ENCODE data around the gene KLHL40.

KLHL40 gene

DNA sequence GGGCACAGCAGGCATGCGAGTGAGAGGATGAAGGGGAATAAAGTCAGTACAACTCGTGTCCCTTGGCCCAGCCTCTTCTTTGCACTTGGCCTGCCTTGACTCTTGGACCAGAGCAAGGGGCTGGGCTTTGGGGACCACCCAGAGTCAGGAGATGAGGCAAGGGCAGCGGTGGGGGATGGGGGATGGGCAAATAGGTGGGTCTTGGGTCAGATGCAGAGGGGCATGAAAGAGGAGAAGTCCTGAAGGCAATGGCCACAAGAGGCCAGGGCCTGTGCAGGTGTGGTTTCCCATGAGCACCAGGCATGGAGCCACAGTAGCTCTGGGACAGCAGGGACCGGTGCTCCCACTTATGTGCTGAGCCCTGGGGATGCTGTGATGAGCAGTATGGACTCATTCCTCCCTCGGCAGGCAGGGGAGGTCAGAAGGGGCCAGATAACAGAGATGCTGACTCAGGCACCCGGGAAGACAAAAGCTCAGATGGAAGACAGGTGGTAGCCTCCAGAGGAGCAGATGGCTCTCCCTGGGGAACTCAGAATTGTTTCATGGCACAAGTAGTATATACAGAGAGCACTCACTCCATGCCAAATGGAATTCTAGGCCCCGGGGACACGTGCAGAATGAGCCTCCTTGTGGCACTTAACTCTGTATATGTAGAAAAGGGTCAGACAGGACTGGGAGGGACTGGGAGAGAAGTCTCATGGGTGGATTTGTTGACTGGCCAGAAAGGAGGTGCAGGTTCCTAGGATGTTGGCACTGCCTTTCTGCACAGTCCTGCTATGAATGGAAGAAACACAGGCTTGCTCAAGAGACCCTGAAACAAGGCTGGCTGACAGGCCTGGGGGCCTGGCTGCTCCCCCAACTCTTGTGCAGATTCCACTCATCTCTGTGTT, 17.6 kb upstream of the KLHL40 start:
- FAIRE-seq: no peak
- DNase-seq (ENCODE audit: insufficient read length, low spot score): no peak

DNA sequence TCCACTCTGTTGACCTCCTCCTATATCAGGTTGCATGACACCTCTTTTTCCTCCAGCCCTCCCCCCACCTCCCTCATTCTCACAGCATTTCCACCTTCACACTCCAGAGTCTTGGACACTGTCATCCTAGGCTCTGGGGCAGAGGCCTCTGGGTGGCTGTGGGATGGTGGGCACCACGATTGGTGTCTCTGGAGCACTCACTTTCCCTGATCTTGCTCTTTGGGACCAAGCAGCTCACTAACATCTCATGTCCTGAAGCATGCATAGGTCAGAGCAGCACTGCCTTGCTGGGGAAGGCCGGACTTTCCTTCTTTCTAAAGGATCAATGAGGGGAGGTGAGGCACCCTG, 16.9 kb upstream of the KLHL40 start:
- FAIRE-seq (no peak), DNase-seq (ENCODE audit: insufficient read length, low spot score) (no peak)

DNA sequence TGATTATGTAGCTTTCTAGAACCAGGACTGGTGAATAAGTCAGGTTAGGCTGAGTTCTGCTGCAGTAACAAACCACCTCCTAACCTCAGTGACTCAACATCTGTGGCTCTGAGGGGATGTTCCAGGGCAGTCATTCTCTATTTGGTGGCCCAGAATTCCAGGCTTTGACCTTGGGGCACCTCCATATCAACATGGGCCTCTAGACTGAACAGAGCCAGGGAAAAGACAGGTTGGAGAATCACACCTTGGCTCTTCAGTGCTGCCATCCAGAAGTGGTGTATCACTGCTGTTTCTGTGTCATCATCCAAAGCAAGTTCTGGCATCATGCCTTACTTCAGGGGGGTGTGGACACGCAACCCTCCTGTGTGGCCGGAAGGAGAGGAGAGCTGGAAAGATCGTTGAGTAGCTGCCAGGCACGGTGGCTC, 16.5 kb upstream of the KLHL40 start:
- FAIRE-seq (no peak), DNase-seq (ENCODE audit: insufficient read length, low spot score) (no peak)

DNA sequence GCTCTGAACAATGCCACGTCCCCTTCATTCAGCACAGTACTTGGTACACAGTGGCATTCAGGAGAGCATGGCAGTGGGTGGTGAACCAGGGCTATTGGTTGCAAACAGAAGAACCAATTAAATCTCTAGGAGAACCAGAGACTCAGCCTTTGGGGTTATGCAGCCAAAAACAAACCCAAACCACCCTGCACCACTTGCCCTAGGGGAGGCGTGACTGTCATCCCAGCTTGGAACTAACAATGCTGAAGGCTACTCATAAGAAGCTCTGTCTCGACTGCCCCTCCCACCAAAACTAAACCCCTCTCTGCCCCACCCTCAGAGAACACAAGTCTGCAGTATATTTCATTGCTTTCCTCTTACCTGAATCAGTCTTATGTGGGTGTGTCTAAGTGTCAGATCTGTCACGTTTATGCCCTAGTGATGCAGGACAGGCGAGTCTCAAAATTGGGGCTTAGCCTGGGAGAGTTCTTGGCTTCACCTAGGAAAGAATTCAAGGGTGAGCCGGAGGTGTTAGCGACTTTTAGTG, 15.2 kb upstream of the KLHL40 start:
- DNase-seq (ENCODE audit: insufficient read length, low spot score): no peak
- FAIRE-seq: no peak

DNA sequence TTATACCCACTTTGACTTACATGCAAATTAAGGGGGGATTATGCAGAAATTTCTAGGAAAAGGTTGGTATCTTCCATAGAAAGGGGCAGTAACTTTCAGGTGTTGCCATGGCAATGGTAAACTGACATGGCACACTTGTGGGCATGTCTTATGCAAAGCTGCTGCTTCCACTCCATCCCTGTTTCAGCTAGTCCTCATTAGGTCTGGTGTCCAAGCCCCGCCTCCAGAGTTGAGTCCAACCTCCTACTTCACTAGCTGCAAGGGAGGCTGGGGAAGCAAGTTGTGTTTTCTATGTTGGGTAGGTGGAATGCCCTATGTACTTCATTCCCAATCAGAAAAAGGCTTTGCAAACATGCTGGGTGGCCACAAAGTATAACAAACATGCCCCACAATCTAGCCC, 14.7 kb upstream of the KLHL40 start:
- DNase-seq (ENCODE audit: insufficient read length, low spot score): no peak
- no peak for FAIRE-seq

DNA sequence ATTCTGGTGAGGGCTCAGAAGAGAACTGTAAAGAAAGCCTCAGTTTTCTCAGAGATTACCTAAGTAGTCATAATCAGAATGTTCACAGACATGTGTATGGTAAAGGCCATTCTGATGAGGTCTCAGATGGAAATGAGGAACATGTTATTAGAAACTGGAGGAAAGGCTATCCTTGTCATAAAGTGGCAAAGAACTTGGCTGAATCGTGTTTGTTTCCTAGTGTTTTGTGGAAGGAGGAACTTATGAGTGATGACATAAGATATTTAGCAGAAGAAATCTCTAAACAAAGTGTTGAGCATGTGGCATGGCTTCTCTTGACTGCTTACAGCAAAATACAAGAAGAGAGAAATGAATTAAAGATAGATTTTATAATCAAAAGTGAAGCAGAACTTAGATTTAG, 12.8 kb upstream of the KLHL40 start:
- no peak for FAIRE-seq

DNA sequence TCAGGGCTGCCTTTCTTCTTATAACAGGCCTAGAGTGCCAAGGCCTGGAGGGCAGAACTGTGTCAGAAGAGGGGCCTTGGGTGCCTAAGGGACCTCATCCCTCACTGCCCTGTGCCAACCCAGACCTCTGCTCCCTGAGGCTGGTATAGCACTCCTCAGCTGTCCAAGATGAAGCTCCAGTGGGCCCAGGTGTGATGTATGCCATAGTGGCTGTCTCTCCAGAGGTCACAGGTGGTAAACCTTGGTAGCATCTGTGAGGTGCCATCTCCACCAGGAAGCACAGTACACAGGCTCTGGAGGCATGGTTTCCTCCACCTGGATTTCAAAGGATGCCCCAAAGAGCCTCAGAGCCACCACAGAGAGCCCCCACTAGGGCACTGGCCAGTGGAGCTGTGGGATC, 12.3 kb upstream of the KLHL40 start:
- no peak for DNase-seq (ENCODE audit: insufficient read length, low spot score)
- FAIRE-seq: no peak

More for the DNA sequence above, 12.8 kb upstream of the KLHL40 start:
- no peak for DNase-seq (ENCODE audit: insufficient read length, low spot score)

DNA sequence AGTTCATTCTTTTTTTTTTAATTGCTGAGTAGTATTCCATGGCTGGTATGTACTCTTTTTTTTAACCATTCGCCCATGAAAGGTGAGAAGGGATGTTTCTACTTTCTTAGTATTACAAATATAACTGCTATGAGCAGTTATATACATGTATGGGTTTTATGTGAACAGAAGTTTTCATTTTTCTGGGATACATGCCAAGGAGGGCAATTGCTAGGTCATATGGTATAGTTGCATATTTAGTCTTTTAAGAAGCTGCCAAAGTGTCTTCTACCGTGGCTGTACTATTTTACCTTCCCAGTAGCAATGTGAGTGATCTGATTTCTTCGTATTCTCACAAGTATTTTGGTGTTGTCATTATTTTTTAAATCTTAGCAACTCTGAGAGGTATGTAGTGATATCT, 11.2 kb upstream of the KLHL40 start:
- DNase-seq (ENCODE audit: insufficient read length, low spot score) (no peak), FAIRE-seq (no peak)

DNA sequence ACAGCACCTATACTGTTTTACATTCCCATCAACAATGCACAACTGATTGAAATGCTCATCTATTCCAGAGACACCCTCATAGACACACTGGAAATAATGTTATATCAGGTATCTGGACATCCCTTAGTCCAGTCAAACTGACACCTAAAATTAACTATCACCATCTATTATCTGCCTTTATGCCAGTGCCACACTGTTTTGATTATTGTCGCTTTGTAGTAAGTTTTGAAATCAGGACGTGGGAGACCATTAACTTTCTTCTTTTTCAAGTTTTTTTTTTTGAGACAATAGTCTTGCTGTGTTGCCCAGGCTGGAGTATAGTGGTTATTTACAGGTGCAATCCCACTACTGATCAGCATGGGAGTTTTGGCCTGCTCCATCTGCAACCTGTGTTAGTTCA, 9.4 kb upstream of the KLHL40 start:
- FAIRE-seq: no peak

DNA sequence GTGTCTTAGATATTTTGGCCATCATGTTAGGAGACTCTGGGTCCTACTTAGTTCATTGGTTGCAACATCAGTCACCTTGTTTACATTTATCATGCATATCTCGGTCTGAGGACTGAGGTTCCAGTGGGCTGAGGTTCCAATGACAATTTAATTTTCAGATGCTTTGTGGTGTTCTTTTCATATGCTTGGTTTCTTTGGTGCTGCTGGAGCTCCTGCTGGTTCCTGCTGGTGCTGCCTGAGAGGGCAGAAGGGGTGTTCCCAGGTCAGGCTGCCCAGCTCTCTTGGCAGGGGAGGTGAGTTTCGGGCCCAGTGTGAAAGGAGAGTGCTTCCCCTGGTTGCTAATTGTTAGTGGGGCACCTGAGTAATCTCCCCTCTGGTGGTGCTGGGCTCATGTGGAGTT, 6.9 kb upstream of the KLHL40 start:
- DNase-seq (ENCODE audit: insufficient read length, low spot score): no peak
- no peak for FAIRE-seq

More for the DNA sequence above, 9.4 kb upstream of the KLHL40 start:
- no peak for DNase-seq (ENCODE audit: insufficient read length, low spot score)

DNA sequence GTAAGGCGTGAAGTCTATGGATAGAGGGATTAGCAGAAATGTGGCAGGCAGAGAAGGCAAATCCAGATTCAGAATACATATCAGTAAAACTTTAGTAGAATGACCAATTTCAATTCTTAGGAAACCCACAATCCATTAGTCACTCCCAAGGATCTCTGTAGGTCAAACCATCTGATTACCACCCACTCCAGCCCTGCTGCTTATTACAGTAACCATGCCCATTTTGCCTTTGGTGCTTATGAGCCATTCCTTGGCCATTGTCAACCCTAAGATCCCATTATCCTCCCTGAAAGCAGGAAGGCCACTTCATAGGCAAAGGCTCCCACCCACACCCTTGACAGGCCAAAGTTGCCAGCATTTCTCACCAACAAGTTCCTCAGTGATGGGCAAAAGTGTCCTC, 5.1 kb upstream of the KLHL40 start:
- no peak for DNase-seq (ENCODE audit: insufficient read length, low spot score)
- no peak for FAIRE-seq

DNA sequence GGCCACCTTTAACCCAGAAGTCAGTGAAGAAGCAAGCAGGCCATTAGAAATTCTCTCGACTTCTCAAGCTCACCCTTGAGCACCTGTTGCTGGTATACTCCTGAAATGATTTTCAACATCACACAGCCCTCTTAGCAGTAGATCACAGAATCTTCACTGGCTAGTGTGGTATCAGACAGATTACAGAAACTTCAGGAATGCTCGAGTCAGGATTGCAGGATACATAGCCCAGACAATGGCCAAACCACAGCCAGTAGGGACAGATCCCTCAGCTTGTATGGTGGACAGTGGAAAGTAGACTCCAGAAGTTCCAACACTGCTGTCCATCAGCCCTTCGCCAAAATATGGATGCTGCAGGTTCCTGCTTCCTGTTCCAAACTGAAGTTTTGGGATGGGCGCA, 4.5 kb upstream of the KLHL40 start:
- DNase-seq (ENCODE audit: insufficient read length, low spot score) (no peak), FAIRE-seq (no peak)

DNA sequence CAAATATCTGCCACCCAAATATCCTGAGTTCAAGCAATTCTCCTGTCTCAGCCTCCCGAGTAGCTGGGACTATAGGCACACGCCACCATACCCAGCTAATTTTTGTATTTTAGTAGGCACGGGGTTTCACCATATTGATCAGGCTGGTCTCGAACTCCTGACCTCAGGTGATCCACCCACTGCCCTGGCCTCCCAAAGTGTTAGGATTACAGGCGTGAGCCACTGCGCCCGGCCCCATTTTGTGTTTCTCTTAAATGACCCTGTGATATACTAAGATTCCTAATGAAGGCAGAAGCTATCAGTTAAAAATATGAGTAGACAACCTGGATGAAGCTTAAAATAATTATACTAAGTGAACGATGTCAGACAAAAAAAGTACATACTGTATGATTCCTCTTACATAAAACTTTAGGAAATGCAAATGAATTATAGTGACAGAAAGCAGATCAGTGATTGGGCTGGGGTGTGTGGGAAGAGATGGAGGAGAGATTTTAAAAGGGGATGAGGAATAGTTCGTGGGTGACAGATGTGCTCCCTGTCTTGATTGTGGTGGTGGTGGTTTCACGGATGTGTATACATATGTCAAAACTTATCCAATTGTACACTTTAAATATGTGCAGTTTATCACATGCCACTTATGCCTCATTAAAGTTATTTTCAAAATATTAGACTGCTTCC, 3.8 kb upstream of the KLHL40 start:
- no peak for DNase-seq (ENCODE audit: insufficient read length, low spot score)
- FAIRE-seq: no peak

DNA sequence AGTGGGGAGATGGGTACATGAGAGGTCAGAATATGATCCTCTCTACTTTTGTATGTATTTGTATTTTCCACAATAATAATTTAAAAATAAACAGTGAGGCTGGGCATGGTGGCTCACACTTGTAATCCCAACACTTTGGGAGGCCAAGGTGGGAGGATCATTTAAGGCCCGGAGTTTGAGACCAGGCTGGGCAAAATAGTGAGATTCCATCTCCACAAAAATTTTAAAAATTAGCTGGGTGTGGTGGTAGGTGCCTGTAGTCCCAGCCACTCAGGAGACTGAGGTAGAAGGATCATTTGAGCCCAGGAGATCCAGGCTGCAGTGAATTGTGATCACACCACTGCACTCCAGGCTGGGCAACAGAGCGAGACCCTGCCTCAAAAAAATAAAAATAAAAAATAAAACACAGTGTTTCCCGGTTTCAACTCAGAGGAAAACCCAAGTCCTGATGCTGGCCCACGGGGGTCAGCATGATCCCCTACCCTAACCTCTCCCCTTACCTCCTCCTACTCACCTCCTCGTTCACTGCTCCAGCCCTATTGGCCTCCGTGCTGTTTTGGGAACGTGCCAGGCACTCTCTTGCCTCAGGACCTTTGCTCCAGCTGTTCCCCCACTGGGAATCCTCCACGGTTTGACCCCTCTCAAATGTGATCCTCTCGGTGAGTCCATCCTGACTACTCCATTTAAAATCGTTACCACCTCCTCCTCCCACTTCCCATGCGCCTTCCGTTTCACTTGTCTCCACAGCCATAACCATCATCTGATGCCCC, 2.9 kb upstream of the KLHL40 start:
- FAIRE-seq: no peak
- no peak for DNase-seq (ENCODE audit: insufficient read length, low spot score)

DNA sequence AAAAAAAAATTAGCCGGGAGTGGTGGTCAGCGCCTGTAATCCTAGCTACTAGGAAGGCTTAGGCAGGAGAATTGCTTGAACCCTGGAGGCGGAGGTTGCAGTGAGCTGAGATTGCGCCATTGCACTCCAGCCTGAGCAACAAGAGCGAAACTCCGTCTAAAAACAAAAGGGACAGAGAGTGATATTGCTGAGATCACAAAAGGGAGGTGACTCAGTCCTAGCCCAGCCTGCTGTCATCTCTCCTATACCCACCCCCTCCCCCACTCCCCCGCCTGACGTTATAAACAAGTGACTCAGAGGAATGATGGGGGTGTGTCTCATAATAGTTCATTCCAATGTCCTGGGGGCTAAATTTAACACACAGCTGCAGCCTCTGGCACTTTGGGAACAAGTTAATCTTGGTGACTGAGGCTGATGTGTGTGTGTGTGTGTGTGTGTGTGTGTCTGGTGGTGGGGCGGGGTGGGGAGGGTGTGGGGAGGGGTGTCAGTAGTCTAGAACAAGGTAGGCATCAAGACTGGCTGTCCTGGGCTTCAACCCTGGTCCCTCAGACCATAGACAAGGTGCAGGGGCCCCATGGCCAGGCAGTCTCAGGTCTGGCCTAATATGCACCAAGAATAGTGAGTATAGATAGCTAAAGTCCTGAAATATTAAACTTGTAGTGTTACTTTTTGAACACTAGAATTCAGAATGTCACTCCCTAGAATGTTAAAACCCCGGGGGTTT, 1.3 kb upstream of the KLHL40 start:
- no peak for FAIRE-seq
- no peak for DNase-seq (ENCODE audit: insufficient read length, low spot score)

DNA sequence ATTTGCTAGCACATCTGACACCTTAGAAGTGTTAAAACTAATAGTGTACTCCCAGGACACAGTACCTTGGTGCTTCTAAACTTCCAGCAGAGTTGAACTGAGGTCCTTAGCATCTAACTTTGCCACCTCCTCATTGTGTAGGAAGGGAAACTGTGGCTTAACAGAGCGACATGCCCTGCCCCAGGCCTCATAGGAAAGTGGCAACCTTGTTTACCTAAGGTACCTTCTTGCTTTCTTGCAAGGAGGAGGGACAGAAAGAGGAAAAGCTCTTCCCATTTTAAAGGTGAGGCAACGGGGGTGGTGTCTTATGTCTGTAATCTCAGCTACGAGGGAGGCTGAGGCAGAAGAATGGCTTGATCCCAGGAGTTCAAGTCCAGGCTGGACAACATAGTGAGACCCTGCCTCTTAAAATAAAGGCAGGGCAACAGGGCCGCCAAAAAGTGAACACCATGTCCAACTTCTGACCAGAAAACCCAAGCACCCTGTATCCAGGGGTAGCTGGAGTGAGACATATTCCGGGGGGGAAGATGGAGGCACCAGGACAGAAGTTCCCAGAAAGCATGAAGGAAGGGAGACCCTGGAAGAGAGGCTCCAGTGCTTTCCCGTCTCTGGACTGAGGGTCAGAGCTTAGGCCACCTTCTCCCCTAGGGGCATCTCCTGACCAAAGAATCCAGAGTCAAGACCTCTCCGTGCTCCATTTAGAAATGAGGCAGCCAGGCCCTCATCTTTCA, 540 bp upstream of the KLHL40 start:
- DNase-seq (ENCODE audit: insufficient read length, low spot score) (no peak), FAIRE-seq (no peak)

DNA sequence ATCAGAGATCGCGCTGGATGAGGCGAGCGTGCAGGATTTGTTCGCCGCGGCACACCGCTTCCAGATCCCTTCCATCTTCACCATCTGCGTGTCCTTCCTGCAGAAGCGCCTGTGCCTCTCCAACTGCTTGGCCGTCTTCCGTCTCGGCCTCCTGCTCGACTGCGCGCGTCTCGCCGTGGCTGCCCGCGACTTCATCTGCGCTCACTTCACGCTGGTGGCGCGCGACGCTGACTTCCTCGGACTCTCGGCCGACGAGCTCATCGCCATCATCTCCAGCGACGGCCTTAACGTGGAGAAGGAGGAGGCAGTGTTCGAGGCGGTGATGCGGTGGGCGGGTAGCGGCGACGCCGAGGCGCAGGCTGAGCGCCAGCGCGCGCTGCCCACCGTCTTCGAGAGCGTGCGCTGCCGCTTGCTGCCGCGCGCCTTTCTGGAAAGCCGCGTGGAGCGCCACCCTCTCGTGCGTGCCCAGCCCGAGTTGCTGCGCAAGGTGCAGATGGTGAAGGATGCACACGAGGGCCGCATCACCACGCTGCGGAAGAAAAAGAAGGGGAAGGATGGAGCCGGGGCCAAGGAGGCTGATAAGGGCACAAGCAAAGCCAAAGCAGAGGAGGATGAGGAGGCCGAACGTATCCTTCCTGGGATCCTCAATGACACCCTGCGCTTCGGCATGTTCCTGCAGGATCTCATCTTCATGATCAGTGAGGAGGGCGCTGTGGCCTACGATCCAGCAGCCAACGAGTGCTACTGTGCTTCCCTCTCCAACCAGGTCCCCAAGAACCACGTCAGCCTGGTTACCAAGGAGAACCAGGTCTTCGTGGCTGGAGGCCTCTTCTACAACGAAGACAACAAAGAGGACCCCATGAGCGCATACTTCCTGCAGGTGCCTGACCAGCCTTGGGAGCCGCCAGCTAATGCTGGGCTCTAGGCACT, 819 bp downstream of the KLHL40 start:
- FAIRE-seq: no peak
- no peak for DNase-seq (ENCODE audit: insufficient read length, low spot score)

DNA sequence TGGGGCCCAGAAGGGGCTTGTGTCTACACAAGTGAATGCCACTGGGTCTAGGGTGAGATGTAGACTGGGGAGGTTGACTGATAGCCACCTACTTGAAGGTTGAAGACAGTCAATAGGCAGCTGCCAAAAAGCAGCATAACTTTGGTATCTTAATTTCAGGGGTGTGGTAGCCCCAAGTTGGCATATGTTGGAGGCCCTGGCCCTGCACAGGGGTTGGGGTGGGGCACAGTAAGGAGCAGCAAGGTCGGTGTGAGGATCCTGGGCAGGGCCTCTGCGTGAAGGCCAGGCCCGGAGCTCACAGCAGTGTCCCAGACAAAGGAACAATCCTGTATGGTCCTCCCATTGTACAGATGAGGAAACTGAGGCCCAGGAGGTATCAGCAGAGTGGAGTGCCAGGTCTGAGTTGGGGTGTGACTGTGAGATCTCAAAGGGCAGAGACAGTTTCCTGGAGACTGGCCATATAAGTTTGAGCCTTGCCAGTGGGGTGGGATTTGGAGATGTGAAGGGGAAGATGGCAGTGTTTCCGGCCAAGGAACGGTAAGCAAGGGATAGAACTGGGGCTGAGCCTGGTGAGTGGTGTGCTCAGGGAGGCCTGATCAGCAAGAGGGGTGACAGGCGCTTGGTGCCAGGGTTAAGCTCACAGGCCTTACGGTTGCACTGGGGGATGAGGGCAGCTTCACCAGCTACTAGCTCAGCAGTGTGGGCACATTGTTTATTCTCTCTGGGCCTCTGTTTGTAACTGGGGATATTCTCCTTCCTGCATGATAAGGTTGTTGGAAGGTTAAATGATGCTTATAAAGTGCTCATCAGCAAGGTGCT, 1.7 kb downstream of the KLHL40 start:
- no peak for DNase-seq (ENCODE audit: insufficient read length, low spot score)
- no peak for FAIRE-seq

Data from GM19239 (cell line).